Progenitor cell of endocrine pancreas (in vitro differentiated cells): ENCODE results near the gene ZC3H18. TPM values are rescaled to one million over a fixed set of nuclear protein-coding genes. Genes with fewer than 3 reads are reported as not detected.

Experiments
- DNase-seq: peaks from one replicate; pipeline ENCODE4 v3.0.0; 2021; ENCODE audit warnings: low spot score; ENCODE audit not compliant: unreplicated experiment
- H3K27ac Mint-ChIP-seq: 2 replicates; pipeline ENCODE4 v1.8.0; 2021; ENCODE audit warnings: mild to moderate bottlenecking, moderate library complexity, mixed read lengths
- H3K27me3 Mint-ChIP-seq: 2 replicates; pipeline ENCODE4 v1.8.0; 2021; ENCODE audit warnings: mixed read lengths
- H3K36me3 Mint-ChIP-seq: 2 replicates; pipeline ENCODE4 v1.8.0; 2022; ENCODE audit warnings: mixed read lengths; ENCODE audit not compliant: insufficient read depth
- H3K4me1 Mint-ChIP-seq: 2 replicates; pipeline ENCODE4 v1.8.0; 2021; ENCODE audit warnings: low read depth, mixed read lengths
- H3K4me3 Mint-ChIP-seq: 2 replicates; pipeline ENCODE4 v1.8.0; 2021; ENCODE audit warnings: low read depth, mild to moderate bottlenecking, moderate library complexity, mixed read lengths
- H3K9me3 Mint-ChIP-seq: 2 replicates; pipeline ENCODE4 v1.8.0; 2021; ENCODE audit warnings: low read depth, mixed read lengths
- total RNA-seq: library from RNA; stranded (reverse); gene quantifications from 2 replicates; pipeline ENCODE4 v1.2.1, GENCODE V29; 2021
- TF ChIP-seq, protein P1 (sequence below): fragments of 200-600 bp; sonication (generic); IDR thresholded peaks from one replicate; pipeline ENCODE4 v1.5.0; 2021; ENCODE audit warnings: antibody characterized with exemption, mild to moderate bottlenecking; ENCODE audit not compliant: unreplicated experiment

Gene ZC3H18
- total RNA-seq, 1 donor from 2014 or later, result 70.7 TPM

- Mint-ChIP-seq H3K36me3 (peaks cover 4% of the 10 kb centered on the region), H3K4me1 (no peaks in the 10 kb centered on the region), H3K4me3 (no peak overlapping the region), H3K27ac (no peak overlapping the region), H3K27me3 (peaks cover 31% of the 10 kb centered on the region), H3K9me3 (no peaks in the 10 kb centered on the region)
- TF ChIP-seq, protein P1, sequence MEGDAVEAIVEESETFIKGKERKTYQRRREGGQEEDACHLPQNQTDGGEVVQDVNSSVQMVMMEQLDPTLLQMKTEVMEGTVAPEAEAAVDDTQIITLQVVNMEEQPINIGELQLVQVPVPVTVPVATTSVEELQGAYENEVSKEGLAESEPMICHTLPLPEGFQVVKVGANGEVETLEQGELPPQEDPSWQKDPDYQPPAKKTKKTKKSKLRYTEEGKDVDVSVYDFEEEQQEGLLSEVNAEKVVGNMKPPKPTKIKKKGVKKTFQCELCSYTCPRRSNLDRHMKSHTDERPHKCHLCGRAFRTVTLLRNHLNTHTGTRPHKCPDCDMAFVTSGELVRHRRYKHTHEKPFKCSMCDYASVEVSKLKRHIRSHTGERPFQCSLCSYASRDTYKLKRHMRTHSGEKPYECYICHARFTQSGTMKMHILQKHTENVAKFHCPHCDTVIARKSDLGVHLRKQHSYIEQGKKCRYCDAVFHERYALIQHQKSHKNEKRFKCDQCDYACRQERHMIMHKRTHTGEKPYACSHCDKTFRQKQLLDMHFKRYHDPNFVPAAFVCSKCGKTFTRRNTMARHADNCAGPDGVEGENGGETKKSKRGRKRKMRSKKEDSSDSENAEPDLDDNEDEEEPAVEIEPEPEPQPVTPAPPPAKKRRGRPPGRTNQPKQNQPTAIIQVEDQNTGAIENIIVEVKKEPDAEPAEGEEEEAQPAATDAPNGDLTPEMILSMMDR, result no peak
- no peak for DNase-seq
These were observed 70.5 kb downstream of the ZC3H18 start for GRCh38 chr16:88640498-88641247.

DNA sequence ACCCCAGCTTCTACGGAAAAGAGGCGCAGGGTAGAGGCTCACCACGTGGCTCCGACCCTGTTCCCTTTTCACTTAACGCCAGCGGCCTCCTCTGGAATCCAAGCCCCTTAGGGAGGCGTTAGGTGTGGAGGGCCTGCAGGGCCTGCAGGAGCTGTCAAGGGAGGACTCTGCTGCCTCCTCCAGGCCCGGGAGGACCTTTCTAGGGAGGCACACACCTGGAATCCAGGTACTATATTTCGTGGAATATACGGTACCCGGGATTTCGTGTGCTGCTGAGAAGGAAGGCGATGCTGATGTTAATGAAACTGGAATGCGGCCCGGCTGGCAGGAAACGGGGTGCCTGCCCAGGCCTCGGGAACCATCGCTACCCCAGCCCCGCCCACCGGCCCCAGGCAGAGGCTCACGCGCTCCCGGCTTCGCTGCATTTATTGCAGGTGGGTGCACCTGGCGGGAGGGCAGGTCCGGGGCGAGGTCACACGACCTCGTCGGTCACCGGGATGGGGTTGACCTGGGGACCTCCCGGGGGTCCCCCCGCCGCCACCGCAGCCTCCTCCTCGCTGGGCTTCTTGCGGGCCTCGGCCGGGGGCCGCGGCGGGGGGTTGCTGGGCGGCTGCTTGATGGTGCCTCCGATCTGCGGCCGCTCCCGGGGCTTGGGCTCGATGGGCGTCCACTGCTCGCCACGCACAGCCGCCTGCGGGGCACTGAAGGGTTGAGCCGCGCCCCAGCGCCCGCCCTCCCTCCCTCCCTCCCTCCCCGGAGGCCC, 72.9 kb downstream of the ZC3H18 start:
- no peak overlapping the region for H3K4me3 Mint-ChIP-seq
- H3K27ac Mint-ChIP-seq, result no peak overlapping the region
- TF ChIP-seq, protein P1, result no peak
- peaks cover 4% of the 10 kb centered on the region for H3K36me3 Mint-ChIP-seq
- no peaks in the 10 kb centered on the region for H3K4me1 Mint-ChIP-seq
- no peak for DNase-seq
- peaks cover 13% of the 10 kb centered on the region for H3K27me3 Mint-ChIP-seq
- H3K9me3 Mint-ChIP-seq, result no peaks in the 10 kb centered on the region

GRCh38 chr16:88643644-88643932, 73.4 kb downstream of the ZC3H18 start:
- Mint-ChIP-seq H3K4me3 (no peak overlapping the region), H3K36me3 (peaks cover 4% of the 10 kb centered on the region), H3K27ac (no peak overlapping the region), H3K4me1 (no peaks in the 10 kb centered on the region), H3K9me3 (no peaks in the 10 kb centered on the region), H3K27me3 (peaks cover 8% of the 10 kb centered on the region)
- TF ChIP-seq, protein P1, result no peak
- DNase-seq, result no peak

DNA sequence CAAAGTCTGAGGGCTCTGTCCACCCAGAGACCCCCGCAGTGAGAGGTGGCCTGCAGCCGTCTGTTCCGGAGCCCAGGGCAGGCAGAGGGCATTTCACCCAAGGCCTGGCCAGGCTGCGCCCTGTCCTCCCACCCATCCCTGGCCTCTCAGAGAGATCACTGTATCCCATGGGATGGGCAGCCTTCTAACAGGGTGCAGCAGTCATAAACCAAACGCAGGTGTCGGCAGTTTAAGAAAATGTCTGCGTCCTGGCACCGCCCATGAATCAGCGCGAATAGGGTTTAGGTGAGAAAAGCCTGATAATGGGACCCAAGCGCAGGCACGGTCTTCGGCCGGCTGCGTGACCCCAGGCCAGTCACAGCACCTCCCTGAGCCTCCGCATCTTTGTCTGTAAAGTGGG, 75.3 kb downstream of the ZC3H18 start:
- Mint-ChIP-seq H3K4me1 (peaks cover 4% of the 10 kb centered on the region), H3K4me3 (no peak overlapping the region), H3K27me3 (peaks cover 2% of the 10 kb centered on the region), H3K9me3 (no peaks in the 10 kb centered on the region), H3K36me3 (peaks cover 6% of the 10 kb centered on the region), H3K27ac (no peak overlapping the region)
- TF ChIP-seq, protein P1, result no peak
- DNase-seq, result no peak

- TF ChIP-seq, protein P1, result no peak
- DNase-seq, result no peak
- H3K4me1 Mint-ChIP-seq, result peaks cover 4% of the 10 kb centered on the region
- H3K27ac Mint-ChIP-seq, result no peak overlapping the region
- no peak overlapping the region for H3K4me3 Mint-ChIP-seq
- no peaks in the 10 kb centered on the region for H3K27me3 Mint-ChIP-seq
- H3K36me3 Mint-ChIP-seq, result peaks cover 6% of the 10 kb centered on the region
- no peaks in the 10 kb centered on the region for H3K9me3 Mint-ChIP-seq
These were observed 75.7 kb downstream of the ZC3H18 start for GRCh38 chr16:88645941-88646340.
